NCI-H146 (cell line): Measurements from ENCODE around the gene EFCC1.
A peak's percentile ranks its signal among the peaks of the same experiment; 100 is the strongest.
"Not testable (repeated sequence)": the region's sequence is repeated elsewhere in the genome, so short reads cannot be mapped to it uniquely, and the experiment has no call there.

Source experiments
- DNase-seq: peaks from one replicate; lab custom pipeline; 2025; lab: John Stamatoyannopoulos, UW

The EFCC1 gene

DNA sequence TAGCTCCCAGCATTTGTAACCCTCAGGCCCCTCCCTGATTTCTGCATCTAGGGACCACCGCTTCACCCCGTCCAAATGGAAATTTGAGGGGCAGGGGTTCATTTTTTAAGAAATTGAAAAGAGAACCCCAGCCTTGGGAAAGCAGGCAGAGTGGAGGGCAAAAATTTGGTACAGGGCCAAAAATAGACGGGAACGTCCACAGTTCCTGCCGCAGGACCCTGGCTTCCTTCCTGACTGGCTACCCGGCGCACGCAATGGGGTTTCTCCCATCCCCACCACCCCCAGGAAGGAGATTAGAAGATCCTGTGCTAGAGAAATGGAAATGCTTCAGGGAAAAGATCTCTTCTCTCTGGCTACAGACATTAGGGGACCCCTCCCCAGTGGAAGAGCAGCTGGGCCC lies 80.4 kb downstream of the EFCC1 start:
- no peak for DNase-seq

DNA sequence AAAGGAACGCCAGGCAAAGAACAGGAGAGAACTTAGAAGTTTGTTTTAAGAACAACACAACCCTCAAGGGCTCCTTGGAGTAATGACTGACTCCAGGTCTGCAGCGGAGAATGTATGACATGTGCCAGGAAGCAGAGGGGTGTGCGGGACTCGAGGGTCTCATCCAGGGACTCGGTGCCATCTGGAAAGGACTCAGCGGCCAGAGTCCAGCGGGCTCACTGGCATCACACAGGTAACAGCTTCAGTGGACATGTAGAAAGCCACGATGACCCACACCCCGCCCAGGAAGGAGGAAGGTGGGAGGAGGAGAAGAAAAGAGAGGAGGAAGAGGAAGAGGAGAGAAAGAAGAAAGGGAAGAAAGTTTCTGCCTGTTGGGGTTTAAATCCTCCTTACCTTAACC lies 80.9 kb downstream of the EFCC1 start:
- DNase-seq, result no peak

DNA sequence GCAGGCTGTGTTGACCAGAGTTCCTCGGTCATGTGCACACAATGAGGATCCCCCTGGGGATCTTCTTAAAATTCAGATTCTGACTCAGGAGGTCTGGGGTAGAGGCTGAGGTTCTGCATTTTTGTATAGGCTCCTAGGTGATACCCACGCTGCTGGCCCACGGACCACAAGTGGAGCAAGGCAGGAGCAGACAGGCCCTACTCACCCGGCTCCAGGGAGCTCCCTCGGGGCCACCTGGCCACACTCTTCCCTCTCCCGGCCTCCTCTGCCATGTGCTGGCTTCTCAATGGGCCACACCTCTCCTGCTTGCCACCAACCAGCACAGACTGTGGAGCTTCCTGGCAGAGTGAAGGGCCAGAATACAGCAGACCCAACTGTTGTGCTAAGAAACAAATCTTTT lies 83.4 kb downstream of the EFCC1 start:
- no peak for DNase-seq

- DNase-seq, result no peak
Observed at GRCh38 chr3:129085165-129085715, 84.1 kb downstream of the EFCC1 start.

DNA sequence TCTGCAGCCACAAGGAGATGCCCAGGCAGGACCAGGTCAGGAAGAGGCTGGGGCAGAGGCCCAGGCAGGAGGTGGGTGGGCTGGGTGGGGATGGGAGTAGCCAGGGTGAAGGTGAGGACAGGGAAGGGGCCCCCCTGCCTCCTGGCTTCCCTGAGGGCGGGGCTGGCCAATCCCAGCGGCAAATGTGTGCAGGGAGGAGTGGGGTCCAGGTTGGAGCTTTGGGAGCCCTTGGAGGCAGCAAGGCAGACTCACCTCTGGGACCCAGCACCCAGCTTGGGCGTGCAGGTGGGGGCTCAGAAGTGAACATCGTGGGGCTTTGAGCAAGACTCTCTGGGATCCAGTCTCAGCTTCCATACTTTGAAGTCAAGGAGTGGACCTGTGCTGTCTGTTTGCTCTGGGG lies 84.7 kb downstream of the EFCC1 start:
- DNase-seq, result no peak

- DNase-seq, result no peak
Observed at GRCh38 chr3:129087138-129087702, 86.1 kb downstream of the EFCC1 start.

DNA sequence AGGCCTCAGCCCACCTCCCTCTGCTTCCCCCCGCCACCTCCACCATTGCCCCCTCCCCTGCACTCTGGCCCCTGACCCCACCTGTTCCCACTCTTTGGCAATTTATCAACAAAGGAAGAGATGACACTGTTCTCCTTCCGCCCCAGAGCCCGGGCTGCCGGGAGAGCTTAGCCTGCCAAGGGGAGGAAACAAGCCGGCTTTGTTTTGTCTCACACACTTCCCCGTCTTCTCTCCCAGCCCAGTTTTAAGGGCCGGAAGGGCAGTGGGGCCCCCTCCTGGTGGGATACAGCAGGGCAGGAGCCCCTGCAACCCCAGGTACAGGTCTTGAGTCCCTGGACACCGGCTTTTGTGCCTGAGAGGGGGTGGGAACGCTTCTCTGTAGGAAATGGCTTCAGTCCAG lies 86.8 kb downstream of the EFCC1 start:
- DNase-seq, result peak; percentile 45

- DNase-seq, result not testable (repeated sequence)
Observed at GRCh38 chr3:129088312-129088711, 87.2 kb downstream of the EFCC1 start.
